TTC549 (cell line): ENCODE data around the gene ITPRIPL1.

Source experiments
- FAIRE-seq: peaks from 2 replicates; lab custom pipeline; 2012; peaks lifted over from hg19 to GRCh38; lab: Jason Lieb, UNC

The ITPRIPL1 gene

GRCh38 chr2:96354492-96354891, 29.4 kb downstream of the ITPRIPL1 start:
- FAIRE-seq = no peak

- FAIRE-seq = no peak
These were observed 31.8 kb downstream of the ITPRIPL1 start for GRCh38 chr2:96356889-96357288.

GRCh38 chr2:96359310-96359709, 34.2 kb downstream of the ITPRIPL1 start:
- FAIRE-seq = no peak

- no peak for FAIRE-seq
These were observed 34.7 kb downstream of the ITPRIPL1 start for GRCh38 chr2:96359866-96360265.

- FAIRE-seq = peak; percentile 71
These were observed 36.6 kb downstream of the ITPRIPL1 start for GRCh38 chr2:96361751-96362150.

- no peak for FAIRE-seq
These were observed 44.1 kb downstream of the ITPRIPL1 start for GRCh38 chr2:96369186-96369585.

- no peak for FAIRE-seq
These were observed 49.3 kb downstream of the ITPRIPL1 start for GRCh38 chr2:96374211-96374951.
